GM19043 (cell line): ENCODE data around the gene ZGLP1.
"Not testable (repeated sequence)": the region's sequence is repeated elsewhere in the genome, so short reads cannot be mapped to it uniquely, and the experiment has no call there.

Experiments used
- ATAC-seq: cut with Tn5 transposase; IDR thresholded peaks from one replicate; pipeline ENCODE4 v1.9.1; 2021; ENCODE audit warnings: low read depth; ENCODE audit not compliant: unreplicated experiment

ZGLP1 gene

DNA sequence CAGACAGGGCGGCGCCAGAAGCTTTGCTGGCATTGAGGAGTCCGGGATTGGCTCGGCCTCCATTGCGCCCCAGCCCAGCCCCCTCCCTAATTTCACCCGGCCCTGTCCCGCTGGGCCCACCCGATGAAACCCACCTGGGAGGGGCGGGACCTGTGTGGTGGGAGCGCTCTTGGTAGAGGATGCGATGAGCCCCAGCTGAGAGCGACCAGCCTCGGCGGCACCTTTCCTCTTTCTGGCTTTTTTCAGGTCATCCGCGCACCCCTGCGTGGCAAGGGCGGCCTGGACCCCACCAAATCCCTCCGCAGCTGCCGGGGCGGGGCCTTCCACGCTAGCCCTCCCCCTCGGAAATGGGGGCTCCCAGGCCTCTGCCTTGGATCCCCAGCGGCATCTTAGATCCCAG is at the start of gene ZGLP1:
Gene ZGLP1, minus strand, starts transcription at position 393 of the 400 bp plus-strand sequence.
- no peak for ATAC-seq

DNA sequence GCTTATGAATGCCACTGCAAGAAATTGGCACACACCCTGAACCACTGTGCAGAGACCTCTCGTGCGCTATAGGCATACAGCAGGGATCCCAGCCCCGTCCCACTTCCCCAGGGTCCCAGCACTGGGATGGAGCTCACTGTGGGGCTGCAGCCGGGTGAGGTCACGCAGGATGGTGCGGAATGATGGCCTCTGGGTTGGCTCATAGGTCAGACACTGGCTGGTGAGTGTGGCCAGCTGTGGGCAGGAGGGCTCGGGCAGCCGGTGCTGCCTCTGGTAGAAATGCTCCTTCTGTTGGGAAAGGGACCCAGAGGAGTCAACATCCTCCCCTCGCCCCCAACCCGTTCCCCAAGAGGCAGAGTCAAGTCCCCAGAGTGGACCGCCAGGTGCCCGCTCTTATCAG is 46.8 kb upstream of the ZGLP1 start:
- no peak for ATAC-seq

DNA sequence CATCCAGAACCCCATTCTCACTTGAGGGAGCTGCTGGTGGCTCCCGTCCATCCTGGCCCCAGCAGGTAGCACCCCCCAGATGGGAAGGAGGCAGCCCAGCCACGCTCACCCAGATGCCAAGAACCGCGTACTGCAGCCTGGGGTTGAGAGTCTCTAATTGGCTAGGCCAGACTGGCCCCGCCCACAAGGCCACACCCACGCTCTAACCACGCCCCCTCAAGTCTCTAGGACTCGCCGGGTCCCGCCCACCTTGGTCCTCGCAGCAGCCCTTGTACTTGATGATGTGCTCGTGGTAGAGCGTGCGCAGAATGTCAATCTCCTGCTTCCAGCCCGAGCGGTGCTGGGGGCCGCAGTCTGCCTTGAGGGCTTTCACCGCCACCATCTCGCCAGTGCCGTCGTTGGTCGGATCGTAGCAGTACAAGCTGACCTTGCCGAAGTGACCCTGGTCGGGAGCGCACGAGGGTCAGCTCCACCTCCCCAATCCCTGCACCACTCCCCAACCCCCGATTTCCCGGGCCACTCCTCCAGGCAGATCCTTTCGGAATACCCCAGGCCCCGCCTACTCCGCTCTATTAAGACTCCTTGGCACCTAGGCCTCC is 44.3 kb upstream of the ZGLP1 start:
- ATAC-seq = no peak

DNA sequence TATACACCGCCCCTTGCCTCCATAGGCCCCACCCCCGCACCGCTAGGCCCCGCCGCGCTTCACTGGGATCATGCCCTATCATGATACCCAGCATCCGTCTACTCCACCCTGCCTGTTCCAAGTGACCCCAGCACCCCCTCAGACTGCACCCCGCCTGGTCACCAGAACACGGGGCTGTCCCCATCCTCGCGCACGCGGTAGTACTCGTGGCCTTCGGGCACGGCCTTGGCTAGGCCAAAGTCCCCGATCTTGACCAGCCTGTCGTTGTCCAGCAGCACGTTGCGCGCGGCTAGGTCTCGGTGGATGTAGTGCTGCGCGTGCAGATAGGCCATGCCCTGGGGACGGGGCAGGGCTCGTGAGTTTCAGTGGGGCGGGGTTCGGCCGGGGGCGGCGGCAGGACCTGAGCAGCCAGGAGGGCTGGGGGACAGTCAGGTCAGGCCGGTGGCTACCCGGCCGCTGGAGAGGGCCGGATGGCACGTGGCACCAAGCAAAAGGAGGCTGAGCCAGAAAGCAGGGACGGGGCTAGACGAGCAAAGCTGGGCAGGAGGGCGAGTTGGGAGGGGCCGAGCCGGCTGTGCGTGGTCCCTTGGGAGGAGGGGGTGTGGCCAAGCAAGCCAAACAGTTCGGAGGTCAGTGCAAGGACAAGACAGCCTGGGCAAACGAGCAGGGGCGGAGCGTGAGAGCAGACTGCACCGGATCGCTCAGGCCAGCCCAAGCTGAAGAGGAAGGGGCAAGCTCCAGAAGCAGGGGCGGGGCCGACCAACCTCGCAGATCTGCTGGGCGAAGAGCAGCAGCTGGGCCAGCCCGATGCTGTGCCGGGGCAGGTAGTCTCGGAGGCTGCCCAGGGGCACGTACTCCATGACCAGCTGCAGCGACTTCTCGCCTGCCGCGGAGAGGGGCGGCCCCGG is 43.4 kb upstream of the ZGLP1 start:
- ATAC-seq = no peak

DNA sequence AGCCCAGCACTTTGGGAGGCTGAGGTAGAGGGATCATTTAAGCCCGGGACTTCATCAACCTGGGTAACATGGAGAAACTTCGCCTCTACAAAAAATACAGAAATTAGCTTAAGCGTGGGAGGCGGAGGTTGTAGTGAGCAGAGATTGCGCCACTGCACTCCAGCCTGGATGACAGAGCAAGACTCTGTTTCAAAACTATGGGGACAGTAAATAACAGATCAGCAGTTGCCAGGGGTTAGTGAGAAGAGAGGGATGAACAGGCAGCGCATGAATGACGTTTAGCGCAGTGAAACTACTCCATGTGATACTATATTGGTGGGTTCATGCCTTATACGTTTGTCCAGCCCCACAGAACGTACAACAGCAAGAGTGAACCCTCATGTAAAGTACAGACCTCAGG is 36.9 kb upstream of the ZGLP1 start:
- ATAC-seq = no peak

DNA sequence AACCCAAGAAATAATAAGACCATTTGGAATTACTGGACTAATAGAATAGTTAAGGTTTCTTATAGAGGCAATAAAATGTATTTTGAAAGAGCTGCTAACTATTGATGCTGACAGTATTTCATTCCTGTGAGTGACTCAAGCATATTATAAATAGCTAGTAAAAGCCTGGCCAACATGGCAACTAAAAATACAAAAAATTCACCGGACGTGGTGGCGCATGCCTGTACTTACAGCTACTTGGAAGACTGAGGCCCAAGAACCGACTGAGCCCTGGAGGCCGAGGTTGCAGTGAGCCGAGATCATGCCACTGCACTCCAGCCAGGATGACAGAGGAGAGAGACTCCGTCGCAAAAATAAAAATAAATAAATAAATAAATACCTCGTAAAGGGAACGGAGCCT is 35.2 kb upstream of the ZGLP1 start:
- ATAC-seq = no peak

DNA sequence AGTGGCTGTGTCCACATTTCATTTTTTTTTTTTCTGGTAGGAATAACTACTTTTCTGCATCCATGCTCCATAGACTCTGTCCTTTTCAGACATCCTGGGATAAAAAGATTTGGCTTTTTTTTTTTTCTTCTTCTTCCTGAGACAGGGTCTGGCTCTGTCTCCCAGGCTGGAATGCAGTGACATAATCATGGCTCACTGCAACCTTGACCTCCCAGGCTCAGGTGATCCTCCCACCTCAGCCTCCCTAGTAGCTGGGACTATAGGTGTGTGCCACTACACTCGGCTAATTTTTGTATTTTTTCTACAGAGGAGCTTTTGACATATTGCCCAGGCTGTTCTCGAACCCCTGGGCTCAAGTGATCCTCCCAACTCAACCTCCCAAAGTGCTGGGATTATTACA is 33.9 kb upstream of the ZGLP1 start:
- ATAC-seq = no peak

DNA sequence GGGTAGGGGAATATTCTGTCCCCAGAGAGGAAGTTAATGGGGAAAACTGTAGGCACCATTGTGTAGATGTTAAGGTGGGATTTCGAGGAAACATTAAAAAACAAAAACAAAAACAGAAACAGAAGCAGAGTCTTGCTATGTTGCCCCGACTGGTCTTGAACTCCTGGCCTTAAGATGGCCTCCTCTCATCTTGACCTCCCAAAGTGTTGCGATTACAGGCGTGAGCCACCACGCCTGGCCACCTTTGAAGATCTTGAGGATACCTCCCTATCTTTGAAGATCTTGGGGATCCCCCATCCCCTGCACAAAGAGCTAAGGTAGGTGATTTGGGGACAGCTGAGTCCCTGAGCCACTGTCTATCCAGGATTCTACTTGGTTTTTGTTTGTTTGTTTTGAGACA is 30.4 kb upstream of the ZGLP1 start:
- ATAC-seq = no peak

DNA sequence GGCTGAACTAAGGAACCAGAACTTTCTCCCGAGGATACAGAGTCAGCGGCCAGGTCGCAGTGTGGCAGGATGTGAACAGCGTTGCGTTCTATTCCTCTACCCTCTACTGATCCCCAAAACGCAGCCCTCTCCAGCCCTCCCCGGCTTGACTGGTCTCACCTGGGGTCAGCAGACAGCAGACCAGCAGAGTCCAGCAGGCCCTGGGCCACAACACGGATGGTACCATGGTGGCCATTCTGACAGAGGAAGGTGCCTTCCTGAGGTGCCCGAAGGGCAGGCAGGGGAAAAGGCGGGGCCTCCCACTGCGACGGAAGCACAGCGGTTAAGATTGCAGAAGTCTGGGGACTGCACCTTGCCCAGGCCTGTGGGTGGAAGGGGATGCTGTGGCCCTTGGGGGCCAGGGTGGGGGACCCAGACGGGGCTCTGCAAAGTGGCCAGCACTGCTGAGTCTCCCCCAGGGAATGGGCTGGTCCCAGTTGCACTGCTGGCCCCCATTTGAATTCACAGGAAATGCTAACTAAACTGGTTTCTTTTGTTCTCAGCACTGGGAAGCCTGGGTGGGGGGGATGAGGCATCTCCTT is 29.9 kb upstream of the ZGLP1 start, which contains the start of gene ICAM3:
Gene ICAM3, minus strand, starts transcription at position 245 of the 581 bp plus-strand sequence. Its CDS starts 10 bp downstream, at position 235.
- ATAC-seq = peak; percentile 61

DNA sequence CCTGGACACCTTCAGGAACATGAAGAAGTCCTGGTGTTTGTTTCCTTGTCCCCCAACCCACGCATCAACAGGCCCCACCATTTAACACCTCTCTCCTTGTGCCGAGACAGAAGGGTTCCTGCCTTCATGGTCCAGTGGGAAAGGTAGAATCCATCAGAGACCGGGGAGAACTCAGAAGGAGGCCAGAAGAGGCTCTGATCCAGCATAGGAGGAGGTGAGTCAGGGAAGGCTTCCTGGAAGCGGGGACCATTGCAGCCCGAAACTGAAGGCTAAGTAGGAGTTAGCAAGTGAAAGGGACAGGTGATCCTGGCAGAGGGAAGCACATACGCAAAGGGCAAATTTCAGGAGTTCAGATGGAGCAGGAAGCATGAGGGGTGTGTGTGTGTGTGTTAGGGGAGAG is 29.3 kb upstream of the ZGLP1 start:
- no peak for ATAC-seq

DNA sequence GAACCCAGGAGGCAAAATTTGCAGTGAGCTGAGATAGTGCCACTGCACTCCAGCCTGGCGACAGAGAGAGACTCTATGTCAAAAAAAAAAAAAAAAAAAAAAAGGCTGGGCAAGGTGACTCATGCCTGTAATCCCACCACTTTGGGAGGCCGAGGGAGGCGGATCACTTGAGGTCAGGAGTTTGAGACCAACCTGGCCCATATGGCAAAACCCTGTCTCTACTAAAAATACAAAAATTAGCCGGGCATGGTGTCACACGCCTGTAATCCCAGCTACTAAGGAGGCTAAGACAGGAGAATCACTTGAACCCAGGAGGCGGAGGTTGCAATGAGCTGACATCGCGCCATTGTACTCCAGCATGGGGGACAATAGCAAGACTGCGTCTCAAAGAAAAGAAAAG is 27.1 kb upstream of the ZGLP1 start:
- not testable (repeated sequence) for ATAC-seq

DNA sequence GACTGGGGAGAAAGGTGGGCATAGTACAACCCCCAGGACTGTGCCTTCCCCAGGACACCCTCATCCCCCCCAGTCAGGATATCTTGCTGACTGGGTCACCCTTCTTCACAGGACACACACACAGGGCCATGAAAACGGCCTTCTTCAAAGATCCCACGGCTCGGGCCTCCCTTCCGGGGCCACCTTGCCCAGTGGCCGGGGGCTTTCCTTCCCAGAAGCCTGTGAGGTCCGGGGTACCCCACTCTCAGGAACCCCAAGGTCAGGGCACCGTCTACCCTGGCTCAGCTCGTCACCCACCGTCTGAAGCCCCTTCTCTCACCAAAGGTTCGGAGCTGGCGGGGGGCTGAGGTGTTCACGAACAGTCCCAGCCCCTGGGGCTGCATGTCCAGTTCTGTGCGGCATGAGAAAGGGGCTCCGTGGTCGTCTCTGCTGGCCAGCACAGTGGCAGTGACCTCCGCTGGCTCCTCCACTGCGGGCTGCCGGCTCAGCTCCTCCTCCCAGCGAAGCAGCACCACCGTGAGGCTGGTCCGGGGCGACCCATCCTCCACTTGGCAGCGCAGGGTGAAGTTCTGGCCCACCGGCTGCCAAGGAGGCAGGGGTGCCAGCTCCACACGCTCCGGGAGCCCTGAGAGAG is 25.9 kb upstream of the ZGLP1 start:
- ATAC-seq = no peak

DNA sequence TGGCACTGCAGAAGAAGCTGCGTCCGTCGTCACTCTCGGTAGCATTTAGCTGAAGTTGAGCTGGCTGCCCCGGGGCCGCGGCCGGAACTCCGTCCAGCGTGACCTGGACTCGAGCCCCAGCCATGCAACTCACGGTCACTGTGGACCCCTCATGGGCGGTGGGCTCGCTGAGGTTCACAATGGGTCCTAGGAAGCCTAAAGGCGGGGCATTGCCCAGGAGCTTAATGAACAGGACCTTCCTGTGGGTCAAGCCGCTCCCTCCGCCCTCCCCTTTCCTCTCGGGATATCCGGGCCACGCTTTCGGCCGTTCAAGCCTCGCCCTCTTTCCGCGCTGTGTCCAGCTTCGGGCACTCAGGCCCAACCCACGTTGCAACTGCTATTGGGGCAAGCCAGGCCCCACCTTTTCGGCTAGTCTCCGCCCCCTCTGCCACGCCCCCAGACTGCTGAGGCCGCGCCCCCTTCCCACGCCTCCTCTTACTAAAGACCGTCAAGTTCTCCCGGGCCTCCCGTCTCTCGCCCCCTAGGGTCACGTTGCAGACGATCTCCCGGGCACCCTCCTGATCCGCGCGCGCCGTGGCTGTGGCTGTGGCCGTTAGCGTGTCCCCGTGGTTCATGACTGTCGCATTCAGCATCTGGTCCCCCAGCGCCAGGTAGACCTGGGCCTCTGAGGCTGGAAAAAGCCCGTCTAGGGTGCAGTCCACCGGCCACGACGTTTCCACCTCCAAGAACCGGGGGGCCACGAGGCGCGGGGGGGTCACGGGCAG is 25.2 kb upstream of the ZGLP1 start:
- no peak for ATAC-seq

DNA sequence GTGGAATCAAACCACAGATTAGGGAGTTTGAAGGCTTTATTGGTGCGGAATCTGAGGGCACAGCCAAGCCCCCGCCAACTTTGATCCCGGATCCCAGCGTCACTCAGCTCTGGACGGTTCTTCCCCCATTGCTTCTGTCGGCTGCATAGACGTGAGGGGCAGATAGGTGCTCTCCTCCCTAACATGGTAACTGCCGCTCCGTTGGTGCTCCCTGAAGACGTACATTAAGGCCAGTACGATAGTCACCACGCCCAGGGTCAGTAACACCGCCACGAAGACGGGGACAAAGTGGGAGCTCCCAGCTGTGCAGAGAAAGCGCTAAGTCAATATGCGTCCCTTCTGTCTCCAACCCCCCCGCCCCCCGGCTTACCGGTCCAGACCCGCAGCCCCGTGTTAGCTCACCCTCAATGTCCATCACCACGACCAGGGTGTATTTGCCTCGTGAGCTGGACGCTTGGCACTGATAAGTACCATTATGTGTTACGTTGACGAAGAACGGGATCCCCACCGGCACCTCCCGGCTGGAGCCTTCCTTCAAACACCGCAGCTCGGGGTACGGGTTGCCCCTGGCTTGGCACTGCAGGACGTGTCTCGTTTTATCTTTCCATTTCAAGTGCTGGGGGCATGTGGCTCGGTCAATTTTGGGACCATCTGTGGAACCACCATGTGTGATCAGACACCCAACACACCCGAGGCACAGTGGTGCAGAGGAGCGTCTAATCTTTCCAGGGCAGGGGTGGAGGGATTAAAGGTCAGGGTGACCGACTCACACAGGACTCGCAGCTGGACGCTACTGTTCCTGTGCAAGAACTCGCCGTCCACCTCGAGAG is 24.4 kb upstream of the ZGLP1 start:
- ATAC-seq = no peak

DNA sequence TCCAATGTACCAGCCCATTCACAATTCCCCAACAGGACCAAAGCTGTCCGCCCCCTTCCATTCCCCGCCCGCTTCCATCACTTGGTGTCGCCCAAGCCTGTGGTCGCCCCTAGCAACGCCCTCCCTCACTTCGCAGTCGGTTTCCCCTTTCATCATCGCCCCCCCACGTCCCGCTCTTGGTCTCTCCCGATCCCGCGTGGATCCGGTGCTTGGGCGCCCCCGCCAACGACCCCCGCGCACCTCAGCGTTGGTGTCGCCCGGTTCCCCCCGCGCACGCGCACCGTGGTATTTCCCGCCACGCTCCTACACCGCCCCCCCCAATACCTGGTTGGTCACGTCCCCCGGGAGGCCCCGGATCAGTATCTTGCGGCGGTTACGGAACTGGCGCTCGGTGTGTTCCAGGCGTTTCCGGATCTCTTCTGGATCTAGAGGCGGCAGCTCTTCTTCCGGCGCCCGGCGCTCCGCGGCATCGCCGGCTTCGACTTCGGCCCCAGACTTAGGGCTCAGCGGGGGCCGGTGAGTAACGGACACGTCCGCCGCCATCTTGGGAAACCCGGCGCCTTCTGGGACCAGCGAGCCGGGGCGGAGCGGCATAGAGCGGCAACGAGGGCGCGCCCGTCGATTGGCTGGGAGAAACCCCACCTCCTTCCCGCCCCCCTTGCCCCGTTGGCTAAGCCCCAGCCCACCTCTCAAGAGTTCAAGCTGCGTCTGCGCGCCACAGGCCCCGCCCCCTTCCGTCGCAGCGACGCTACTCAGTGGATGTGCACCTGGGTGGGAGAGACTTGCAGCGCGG is 23.5 kb upstream of the ZGLP1 start, which contains the start of gene RAVER1:
Gene RAVER1, minus strand, starts transcription at position 565 of the 793 bp plus-strand sequence. Its CDS starts 22 bp downstream, at position 543.
- peak; percentile 88 for ATAC-seq

DNA sequence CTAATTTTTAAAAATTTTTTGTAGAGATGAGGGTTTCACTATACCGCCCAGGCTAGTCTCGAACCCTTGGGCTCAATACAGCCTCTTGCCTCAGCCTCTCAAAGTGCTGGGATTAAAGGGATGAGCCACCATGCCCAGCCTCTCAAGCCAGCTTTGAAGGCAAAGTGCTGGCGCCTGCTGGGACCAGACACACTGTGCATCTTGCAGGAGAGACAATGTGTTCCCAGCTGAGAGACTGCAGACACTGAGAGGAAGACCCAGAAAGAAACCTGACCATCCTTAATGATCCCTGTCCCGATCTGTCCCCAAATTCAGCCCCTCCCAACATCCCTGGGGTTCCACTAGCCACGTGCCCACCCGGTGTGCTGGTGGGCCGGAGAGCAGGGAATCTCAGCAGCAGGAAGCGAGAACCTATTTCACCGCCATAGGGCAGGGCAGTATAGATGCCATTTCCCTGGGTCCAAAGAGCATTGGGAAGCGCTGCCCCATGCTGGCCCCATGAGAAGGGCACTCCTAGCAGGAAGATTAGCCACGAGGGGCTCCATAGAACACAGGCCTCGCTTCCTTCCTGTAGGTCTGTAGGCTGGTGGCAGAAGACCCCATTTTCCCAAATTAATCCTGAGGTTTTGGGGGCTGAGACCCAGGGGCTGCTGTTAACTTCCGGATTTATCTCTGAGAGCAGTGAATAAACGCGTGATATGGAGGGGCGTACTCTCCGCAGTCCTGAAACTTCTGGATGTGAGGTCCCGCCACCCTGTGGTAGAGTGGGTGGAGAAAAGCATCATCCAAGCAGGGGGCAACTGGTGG is 22.7 kb upstream of the ZGLP1 start:
- no peak for ATAC-seq

DNA sequence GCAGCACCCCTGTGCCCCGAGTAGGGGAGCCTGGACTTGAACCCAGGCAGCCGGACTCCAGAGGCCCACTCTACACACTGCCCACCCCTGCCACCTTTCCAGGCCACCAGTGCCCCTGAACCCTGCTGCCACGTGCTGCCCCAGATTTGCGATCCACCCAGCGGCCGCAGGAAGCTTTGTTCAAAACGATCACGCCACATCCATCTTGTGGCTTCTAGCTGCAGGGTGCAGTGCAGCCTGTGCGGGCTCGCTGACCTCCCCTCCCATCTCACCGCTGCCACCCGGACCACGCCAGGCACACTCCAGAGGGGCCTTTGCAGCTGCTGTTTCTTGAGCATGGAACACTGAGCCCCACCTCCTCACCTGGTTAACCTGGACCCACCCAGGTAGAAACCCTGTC is 19.9 kb upstream of the ZGLP1 start:
- no peak for ATAC-seq
